Lower leg skin (tissue), 3 donors: ENCODE results near the gene ENTPD1.

Experiments
- CTCF ChIP-seq, 3 donors: fragments of 450-650 bp; IDR thresholded peaks; one replicate each; pipeline ENCODE4 v1.5.1; 2016; ENCODE audit warnings: antibody characterized with exemption in 3 of 3, mild to moderate bottlenecking in 3 of 3, moderate library complexity in 2 of 3
- POLR2A ChIP-seq, 2 donors: fragments of 450-650 bp; IDR thresholded peaks; one replicate each; pipeline ENCODE4 v1.6.1; 2016 to 2017; ENCODE audit warnings: antibody characterized with exemption in 2 of 2, mild to moderate bottlenecking in 1 of 2, moderate library complexity in 1 of 2

- TF ChIP-seq CTCF (IDR thresholded peaks at IDR 0.05) (no peak), POLR2A (IDR thresholded peaks at IDR 0.05) (no peak)
Measured at GRCh38 chr10:95821720-95822119, 65.8 kb downstream of the ENTPD1 start.
